Lower lobe of right lung (tissue), 2 donors: ENCODE results near the gene KRT8. TPM values are rescaled to one million over a fixed set of nuclear protein-coding genes. Genes with fewer than 3 reads are reported as not detected.

Experiments
- ATAC-seq, 2 donors: fragments of 200-7000 bp; cut with Tn5 transposase; one replicate each; pipeline ENCODE4 v1.9.1; 2020 to 2022; ENCODE audit warnings: mild to moderate bottlenecking in 2 of 2, moderate library complexity in 2 of 2
- DNase-seq: peaks from one replicate; pipeline ENCODE4 v3.0.0-alpha.2; 2020
- H3K27ac ChIP-seq: fragments of 200-600 bp; one replicate; pipeline ENCODE4 v1.8.0; 2022
- H3K27me3 ChIP-seq: fragments of 200-600 bp; one replicate; pipeline ENCODE4 v1.8.0; 2022; ENCODE audit warnings: low read depth
- H3K36me3 ChIP-seq: fragments of 200-600 bp; one replicate; pipeline ENCODE4 v1.8.0; 2022; ENCODE audit warnings: mild to moderate bottlenecking
- H3K4me1 ChIP-seq: fragments of 200-600 bp; one replicate; pipeline ENCODE4 v1.8.0; 2022
- H3K4me3 ChIP-seq: fragments of 200-600 bp; one replicate; pipeline ENCODE4 v1.8.0; 2022; ENCODE audit warnings: mild to moderate bottlenecking
- H3K9me3 ChIP-seq: fragments of 200-600 bp; one replicate; pipeline ENCODE4 v1.8.0; 2022
- intact Hi-C: fragments of 100-400 bp; cut with DNase I; formaldehyde crosslinking; loops from one replicate; pipeline ENCODE4 v1.11.0; 2022
- total RNA-seq: library from RNA; stranded (reverse); fragmentation: NEBNext Ultra II Directional; extraction: Animal tissue kit (Norgen Biotek cat#: 25700); gene quantifications from one replicate; pipeline ENCODE4 v1.2.1, GENCODE V29; 2021
- TF ChIP-seq, protein P1 (sequence below): fragments of 200-600 bp; IDR thresholded peaks from one replicate; pipeline ENCODE4 v1.8.0; 2022; ENCODE audit warnings: antibody characterized with exemption, mild to moderate bottlenecking
- donor health status: DM: no; HTN: yes; CAD: no; lungs with severe emphysema.

Gene KRT8
- total RNA-seq, 1 donor from 2014 or later = 139 TPM

DNA sequence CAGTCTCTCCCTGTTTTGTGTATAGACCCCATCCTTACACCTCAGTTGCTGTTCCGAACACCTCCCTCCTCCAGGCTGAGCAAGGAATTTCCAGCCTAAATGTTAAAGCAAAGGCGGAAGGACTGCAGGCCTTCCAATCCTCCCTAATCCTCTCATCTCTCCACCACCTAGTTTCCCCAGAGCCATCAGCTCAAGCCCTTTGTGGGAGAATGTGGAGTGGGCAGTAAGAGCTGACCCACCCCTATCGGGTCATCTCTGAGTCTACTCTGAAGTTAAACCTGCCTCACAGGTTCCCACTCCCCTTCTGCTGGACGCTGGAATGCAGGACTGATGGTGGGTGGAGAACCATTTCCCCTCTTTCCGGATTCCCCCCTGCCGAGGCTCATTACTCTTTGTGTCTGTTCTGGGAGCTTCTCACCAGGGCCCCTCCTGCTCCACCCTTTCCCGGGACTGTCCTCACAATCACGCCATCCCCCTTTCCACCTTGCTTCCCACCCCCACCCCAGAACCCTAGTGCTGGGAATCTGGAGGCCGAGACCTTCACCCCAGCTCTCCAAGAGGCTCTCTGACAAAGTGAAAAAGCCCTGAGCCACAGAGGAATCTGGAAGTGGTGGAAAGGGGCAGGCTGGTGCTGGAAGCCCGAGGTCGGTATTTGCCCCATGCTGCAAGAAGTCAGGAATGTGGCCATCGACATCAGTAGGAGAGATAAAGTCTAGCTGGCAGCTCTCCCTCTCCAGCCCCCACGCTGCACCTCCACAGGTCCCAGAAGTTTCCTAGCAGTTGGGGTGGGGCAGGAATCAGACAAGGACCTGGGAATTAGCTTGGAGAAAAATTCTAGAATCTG lies 40.7 kb upstream of the KRT8 start:
- no peaks in the 10 kb centered on the region for H3K9me3 ChIP-seq
- intact Hi-C loops = no loop called here
- peak overlapping the region; percentile 73 for H3K27ac ChIP-seq
- TF ChIP-seq, protein P1, sequence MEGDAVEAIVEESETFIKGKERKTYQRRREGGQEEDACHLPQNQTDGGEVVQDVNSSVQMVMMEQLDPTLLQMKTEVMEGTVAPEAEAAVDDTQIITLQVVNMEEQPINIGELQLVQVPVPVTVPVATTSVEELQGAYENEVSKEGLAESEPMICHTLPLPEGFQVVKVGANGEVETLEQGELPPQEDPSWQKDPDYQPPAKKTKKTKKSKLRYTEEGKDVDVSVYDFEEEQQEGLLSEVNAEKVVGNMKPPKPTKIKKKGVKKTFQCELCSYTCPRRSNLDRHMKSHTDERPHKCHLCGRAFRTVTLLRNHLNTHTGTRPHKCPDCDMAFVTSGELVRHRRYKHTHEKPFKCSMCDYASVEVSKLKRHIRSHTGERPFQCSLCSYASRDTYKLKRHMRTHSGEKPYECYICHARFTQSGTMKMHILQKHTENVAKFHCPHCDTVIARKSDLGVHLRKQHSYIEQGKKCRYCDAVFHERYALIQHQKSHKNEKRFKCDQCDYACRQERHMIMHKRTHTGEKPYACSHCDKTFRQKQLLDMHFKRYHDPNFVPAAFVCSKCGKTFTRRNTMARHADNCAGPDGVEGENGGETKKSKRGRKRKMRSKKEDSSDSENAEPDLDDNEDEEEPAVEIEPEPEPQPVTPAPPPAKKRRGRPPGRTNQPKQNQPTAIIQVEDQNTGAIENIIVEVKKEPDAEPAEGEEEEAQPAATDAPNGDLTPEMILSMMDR = no peak
- no peak overlapping the region for H3K4me3 ChIP-seq
- peaks cover 24% of the 10 kb centered on the region for H3K4me1 ChIP-seq
- peak; percentile 67 for DNase-seq
- peak; percentile 58 to 61 for ATAC-seq
- no peaks in the 10 kb centered on the region for H3K27me3 ChIP-seq
- H3K36me3 ChIP-seq = peaks cover under 1% of the 10 kb centered on the region

- no peak for ATAC-seq
- no peak for DNase-seq
- Histone ChIP-seq H3K4me1 (peaks cover 19% of the 10 kb centered on the region), H3K27ac (peak overlapping the region; percentile 73), H3K36me3 (no peaks in the 10 kb centered on the region), H3K27me3 (no peaks in the 10 kb centered on the region), H3K4me3 (no peak overlapping the region), H3K9me3 (no peaks in the 10 kb centered on the region)
- intact Hi-C loops = no loop called here
- TF ChIP-seq, protein P1 = no peak
Observed at GRCh38 chr12:52944683-52945388, 40.0 kb upstream of the KRT8 start.

DNA sequence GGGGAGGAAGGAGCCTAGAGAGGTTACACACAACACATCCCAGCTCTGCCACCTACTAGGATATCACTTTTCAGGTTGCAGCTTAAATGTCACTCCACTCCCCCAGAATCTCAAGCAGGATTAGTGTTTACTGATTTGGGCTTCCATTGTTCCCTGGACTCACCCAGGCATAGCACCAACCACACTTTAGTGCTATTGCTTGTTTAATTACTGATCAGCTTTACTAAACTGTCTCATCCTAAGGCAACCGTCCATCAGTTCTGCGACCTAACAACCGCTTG lies 38.0 kb upstream of the KRT8 start:
- intact Hi-C loops = no loop called here
- Histone ChIP-seq H3K36me3 (no peaks in the 10 kb centered on the region), H3K4me1 (peaks cover 19% of the 10 kb centered on the region), H3K4me3 (no peak overlapping the region), H3K9me3 (no peaks in the 10 kb centered on the region), H3K27me3 (no peaks in the 10 kb centered on the region), H3K27ac (no peak overlapping the region)
- DNase-seq (no peak), ATAC-seq (no peak)
- TF ChIP-seq, protein P1 = no peak

GRCh38 chr12:52942066-52942900 lies 37.4 kb upstream of the KRT8 start:
- DNase-seq (no peak), ATAC-seq (no peak)
- H3K36me3 ChIP-seq = no peaks in the 10 kb centered on the region
- H3K27ac ChIP-seq = no peak overlapping the region
- H3K27me3 ChIP-seq = no peaks in the 10 kb centered on the region
- TF ChIP-seq, protein P1 = no peak
- H3K9me3 ChIP-seq = no peaks in the 10 kb centered on the region
- peaks cover 18% of the 10 kb centered on the region for H3K4me1 ChIP-seq
- no peak overlapping the region for H3K4me3 ChIP-seq
- intact Hi-C loops = no loop called here

GRCh38 chr12:52929538-52929937 lies 24.7 kb upstream of the KRT8 start:
- TF ChIP-seq, protein P1 = no peak
- peaks cover 26% of the 10 kb centered on the region for H3K4me1 ChIP-seq
- no peak for DNase-seq
- H3K4me3 ChIP-seq = no peak overlapping the region
- no peaks in the 10 kb centered on the region for H3K27me3 ChIP-seq
- no peaks in the 10 kb centered on the region for H3K36me3 ChIP-seq
- intact Hi-C loops = no loop called here
- no peak for ATAC-seq
- H3K27ac ChIP-seq = no peak overlapping the region
- H3K9me3 ChIP-seq = no peaks in the 10 kb centered on the region
